ENCODE measurements around the gene UHRF1. TPM values are rescaled to one million over a fixed set of nuclear protein-coding genes. Genes with fewer than 3 reads are reported as not detected.

Gene UHRF1
- total and polyA plus RNA-seq, 2 of the 13 experiments (the other 11 are each of a cell fraction or from before 2014, with no cell fraction given), result 6.8 to 78.4 TPM

- TF ChIP-seq GZF1 (CRISPR knock-in tag; IDR thresholded peaks at IDR 0.05) (no peak), THYN1 (CRISPR knock-in tag; IDR thresholded peaks at IDR 0.05; ENCODE audit: borderline replicate concordance, low read depth) (no peak), GABPB1 (CRISPR knock-in tag; IDR thresholded peaks at IDR 0.05) (peak; percentile 84), SUZ12 (IDR thresholded peaks at IDR 0.05; ENCODE audit: low read depth, low read length) (no peak), SRSF9 (IDR thresholded peaks at IDR 0.05; ENCODE audit: borderline replicate concordance, insufficient read depth, low read depth, low read length, poor library complexity, severe bottlenecking) (no peak), KLF9 (CRISPR knock-in tag; IDR thresholded peaks at IDR 0.05; ENCODE audit: low read depth) (no peak), KDM4B (CRISPR knock-in tag; IDR thresholded peaks at IDR 0.05) (no peak), ZNF124 (CRISPR knock-in tag; IDR thresholded peaks at IDR 0.05) (no peak), ZNF44 (CRISPR knock-in tag; IDR thresholded peaks at IDR 0.05) (no peak), FUBP1 (CRISPR knock-in tag; IDR thresholded peaks at IDR 0.05; ENCODE audit: borderline replicate concordance) (no peak), ZMYM4 (CRISPR knock-in tag; IDR thresholded peaks at IDR 0.05) (peak; percentile 78), MTF2 (CRISPR knock-in tag; IDR thresholded peaks at IDR 0.05; ENCODE audit: borderline replicate concordance) (no peak), GATA4 (IDR thresholded peaks at IDR 0.05; ENCODE audit: borderline replicate concordance, low read depth) (peak; percentile 77; the same call in 1 of the 2 replicates), EED (CRISPR knock-in tag; IDR thresholded peaks at IDR 0.05) (no peak), MEIS2 (CRISPR knock-in tag; IDR thresholded peaks at IDR 0.05) (no peak), STAG1 (CRISPR knock-in tag; IDR thresholded peaks at IDR 0.05) (no peak), MYC (CRISPR knock-in tag; IDR thresholded peaks at IDR 0.05; ENCODE audit: borderline replicate concordance) (peak; percentile 59; the same call in 1 of the 2 replicates), ZSCAN30 (CRISPR knock-in tag; IDR thresholded peaks at IDR 0.05) (no peak), TARDBP (CRISPR knock-in tag; IDR thresholded peaks at IDR 0.05) (peak; percentile 70; the same call in 1 of the 2 replicates), IRF2 (CRISPR knock-in tag; IDR thresholded peaks at IDR 0.05) (peak; percentile 58; the same call in 1 of the 2 replicates)
- TF ChIP-seq, protein P1, sequence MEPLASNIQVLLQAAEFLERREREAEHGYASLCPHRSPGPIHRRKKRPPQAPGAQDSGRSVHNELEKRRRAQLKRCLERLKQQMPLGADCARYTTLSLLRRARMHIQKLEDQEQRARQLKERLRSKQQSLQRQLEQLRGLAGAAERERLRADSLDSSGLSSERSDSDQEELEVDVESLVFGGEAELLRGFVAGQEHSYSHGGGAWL (CRISPR knock-in tag; IDR thresholded peaks at IDR 0.05), result no peak
- TF ChIP-seq, protein P2, sequence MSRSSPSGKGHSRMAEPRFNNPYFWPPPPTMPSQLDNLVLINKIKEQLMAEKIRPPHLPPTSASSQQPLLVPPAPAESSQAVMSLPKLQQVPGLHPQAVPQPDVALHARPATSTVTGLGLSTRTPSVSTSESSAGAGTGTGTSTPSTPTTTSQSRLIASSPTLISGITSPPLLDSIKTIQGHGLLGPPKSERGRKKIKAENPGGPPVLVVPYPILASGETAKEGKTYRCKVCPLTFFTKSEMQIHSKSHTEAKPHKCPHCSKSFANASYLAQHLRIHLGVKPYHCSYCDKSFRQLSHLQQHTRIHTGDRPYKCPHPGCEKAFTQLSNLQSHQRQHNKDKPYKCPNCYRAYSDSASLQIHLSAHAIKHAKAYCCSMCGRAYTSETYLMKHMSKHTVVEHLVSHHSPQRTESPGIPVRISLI (CRISPR knock-in tag; IDR thresholded peaks at IDR 0.05; ENCODE audit: borderline replicate concordance), result no peak; the same call in 1 of the 2 replicates
- TF ChIP-seq, protein P3, sequence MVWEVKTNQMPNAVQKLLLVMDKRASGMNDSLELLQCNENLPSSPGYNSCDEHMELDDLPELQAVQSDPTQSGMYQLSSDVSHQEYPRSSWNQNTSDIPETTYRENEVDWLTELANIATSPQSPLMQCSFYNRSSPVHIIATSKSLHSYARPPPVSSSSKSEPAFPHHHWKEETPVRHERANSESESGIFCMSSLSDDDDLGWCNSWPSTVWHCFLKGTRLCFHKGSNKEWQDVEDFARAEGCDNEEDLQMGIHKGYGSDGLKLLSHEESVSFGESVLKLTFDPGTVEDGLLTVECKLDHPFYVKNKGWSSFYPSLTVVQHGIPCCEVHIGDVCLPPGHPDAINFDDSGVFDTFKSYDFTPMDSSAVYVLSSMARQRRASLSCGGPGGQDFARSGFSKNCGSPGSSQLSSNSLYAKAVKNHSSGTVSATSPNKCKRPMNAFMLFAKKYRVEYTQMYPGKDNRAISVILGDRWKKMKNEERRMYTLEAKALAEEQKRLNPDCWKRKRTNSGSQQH (CRISPR knock-in tag; IDR thresholded peaks at IDR 0.05; ENCODE audit: low read depth), result no peak; the same call in 1 of the 2 replicates
- TF ChIP-seq, protein P4, sequence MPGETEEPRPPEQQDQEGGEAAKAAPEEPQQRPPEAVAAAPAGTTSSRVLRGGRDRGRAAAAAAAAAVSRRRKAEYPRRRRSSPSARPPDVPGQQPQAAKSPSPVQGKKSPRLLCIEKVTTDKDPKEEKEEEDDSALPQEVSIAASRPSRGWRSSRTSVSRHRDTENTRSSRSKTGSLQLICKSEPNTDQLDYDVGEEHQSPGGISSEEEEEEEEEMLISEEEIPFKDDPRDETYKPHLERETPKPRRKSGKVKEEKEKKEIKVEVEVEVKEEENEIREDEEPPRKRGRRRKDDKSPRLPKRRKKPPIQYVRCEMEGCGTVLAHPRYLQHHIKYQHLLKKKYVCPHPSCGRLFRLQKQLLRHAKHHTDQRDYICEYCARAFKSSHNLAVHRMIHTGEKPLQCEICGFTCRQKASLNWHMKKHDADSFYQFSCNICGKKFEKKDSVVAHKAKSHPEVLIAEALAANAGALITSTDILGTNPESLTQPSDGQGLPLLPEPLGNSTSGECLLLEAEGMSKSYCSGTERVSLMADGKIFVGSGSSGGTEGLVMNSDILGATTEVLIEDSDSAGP (CRISPR knock-in tag; IDR thresholded peaks at IDR 0.05; ENCODE audit: borderline replicate concordance), result peak; percentile 62; the same call in 1 of the 2 replicates
Observed at GRCh38 chr19:4968462-4969291, 59.4 kb downstream of the UHRF1 start, which contains the start of gene KDM4B (continued).
